HL-60 (cell line): ENCODE results near the gene GALNT9.

Experiments used
- DNase-seq, 2 experiments: peaks; one replicate each; pipeline ENCODE4 v3.0.0-alpha.2; 2010 to 2020; ENCODE audit warnings: low read depth in 1 of 2, low spot score in 1 of 2
- H3K27ac ChIP-seq: fragments of 250-450 bp; sonication (Bioruptor Pico); replicated peaks from 2 replicates; pipeline ENCODE4 v1.5.1; 2020; ENCODE audit warnings: mild to moderate bottlenecking, moderate library complexity
- H3K27me3 ChIP-seq: fragments of 250-450 bp; sonication (Bioruptor Pico); 2 replicates; pipeline ENCODE4 v1.5.1; 2021; ENCODE audit warnings: mild to moderate bottlenecking, moderate library complexity; ENCODE audit not compliant: insufficient read depth, poor library complexity, severe bottlenecking
- H3K4me3 ChIP-seq: replicated peaks from 2 replicates; pipeline ENCODE4 v1.5.1; 2011; ENCODE audit warnings: mild to moderate bottlenecking, control low read depth, low read length; ENCODE audit not compliant: insufficient read depth
- GABPA ChIP-seq: IDR thresholded peaks from 2 replicates; pipeline ENCODE4 v1.6.1; 2012; ENCODE audit warnings: low read depth
- POLR2AphosphoS5 ChIP-seq: IDR thresholded peaks from 2 replicates; pipeline ENCODE4 v1.6.1; 2012; ENCODE audit warnings: low read depth
- SPI1 ChIP-seq: IDR thresholded peaks from 2 replicates; pipeline ENCODE4 v1.6.1; 2012; ENCODE audit warnings: low read depth, mild to moderate bottlenecking, borderline replicate concordance
- TF ChIP-seq, protein P1 (sequence below): IDR thresholded peaks from one replicate; pipeline ENCODE4 v1.5.1; 2011; ENCODE audit warnings: low read length, control low read depth, inconsistent platforms; ENCODE audit not compliant: insufficient read depth
- TF ChIP-seq, protein P2 (sequence below): IDR thresholded peaks from 2 replicates; pipeline ENCODE4 v1.6.1; 2012; ENCODE audit warnings: low read depth; ENCODE audit not compliant: insufficient replicate concordance

GALNT9 gene

DNA sequence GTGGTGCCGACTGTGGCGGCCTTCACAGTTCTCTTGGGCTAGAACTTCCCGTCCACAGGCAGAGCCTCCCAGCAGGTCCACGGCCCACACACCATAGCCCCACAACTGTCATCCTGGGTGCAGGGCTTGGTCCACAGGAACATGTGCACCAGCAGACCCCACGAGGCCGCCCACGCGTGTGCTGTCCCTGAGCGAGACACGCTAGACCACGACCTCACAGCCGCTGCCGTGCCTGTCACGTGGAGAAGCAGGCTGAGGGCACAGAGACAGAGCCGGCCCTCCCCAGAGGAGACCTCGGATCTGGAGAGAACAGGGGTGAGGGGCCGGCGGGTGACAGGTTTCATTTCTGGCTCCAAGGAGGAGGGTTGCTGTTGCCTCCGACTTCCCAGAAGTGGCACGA is 8.9 kb upstream of the GALNT9 start:
- TF ChIP-seq GABPA (no peak), SPI1 (no peak), POLR2AphosphoS5 (no peak)
- TF ChIP-seq, protein P1, sequence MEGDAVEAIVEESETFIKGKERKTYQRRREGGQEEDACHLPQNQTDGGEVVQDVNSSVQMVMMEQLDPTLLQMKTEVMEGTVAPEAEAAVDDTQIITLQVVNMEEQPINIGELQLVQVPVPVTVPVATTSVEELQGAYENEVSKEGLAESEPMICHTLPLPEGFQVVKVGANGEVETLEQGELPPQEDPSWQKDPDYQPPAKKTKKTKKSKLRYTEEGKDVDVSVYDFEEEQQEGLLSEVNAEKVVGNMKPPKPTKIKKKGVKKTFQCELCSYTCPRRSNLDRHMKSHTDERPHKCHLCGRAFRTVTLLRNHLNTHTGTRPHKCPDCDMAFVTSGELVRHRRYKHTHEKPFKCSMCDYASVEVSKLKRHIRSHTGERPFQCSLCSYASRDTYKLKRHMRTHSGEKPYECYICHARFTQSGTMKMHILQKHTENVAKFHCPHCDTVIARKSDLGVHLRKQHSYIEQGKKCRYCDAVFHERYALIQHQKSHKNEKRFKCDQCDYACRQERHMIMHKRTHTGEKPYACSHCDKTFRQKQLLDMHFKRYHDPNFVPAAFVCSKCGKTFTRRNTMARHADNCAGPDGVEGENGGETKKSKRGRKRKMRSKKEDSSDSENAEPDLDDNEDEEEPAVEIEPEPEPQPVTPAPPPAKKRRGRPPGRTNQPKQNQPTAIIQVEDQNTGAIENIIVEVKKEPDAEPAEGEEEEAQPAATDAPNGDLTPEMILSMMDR: no peak
- TF ChIP-seq, protein P2, sequence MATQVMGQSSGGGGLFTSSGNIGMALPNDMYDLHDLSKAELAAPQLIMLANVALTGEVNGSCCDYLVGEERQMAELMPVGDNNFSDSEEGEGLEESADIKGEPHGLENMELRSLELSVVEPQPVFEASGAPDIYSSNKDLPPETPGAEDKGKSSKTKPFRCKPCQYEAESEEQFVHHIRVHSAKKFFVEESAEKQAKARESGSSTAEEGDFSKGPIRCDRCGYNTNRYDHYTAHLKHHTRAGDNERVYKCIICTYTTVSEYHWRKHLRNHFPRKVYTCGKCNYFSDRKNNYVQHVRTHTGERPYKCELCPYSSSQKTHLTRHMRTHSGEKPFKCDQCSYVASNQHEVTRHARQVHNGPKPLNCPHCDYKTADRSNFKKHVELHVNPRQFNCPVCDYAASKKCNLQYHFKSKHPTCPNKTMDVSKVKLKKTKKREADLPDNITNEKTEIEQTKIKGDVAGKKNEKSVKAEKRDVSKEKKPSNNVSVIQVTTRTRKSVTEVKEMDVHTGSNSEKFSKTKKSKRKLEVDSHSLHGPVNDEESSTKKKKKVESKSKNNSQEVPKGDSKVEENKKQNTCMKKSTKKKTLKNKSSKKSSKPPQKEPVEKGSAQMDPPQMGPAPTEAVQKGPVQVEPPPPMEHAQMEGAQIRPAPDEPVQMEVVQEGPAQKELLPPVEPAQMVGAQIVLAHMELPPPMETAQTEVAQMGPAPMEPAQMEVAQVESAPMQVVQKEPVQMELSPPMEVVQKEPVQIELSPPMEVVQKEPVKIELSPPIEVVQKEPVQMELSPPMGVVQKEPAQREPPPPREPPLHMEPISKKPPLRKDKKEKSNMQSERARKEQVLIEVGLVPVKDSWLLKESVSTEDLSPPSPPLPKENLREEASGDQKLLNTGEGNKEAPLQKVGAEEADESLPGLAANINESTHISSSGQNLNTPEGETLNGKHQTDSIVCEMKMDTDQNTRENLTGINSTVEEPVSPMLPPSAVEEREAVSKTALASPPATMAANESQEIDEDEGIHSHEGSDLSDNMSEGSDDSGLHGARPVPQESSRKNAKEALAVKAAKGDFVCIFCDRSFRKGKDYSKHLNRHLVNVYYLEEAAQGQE: no peak
- peaks cover 2% of the 10 kb centered on the region for H3K27me3 ChIP-seq
- H3K4me3 ChIP-seq: no peak overlapping the region
- DNase-seq: no peak
- no peak overlapping the region for H3K27ac ChIP-seq

DNA sequence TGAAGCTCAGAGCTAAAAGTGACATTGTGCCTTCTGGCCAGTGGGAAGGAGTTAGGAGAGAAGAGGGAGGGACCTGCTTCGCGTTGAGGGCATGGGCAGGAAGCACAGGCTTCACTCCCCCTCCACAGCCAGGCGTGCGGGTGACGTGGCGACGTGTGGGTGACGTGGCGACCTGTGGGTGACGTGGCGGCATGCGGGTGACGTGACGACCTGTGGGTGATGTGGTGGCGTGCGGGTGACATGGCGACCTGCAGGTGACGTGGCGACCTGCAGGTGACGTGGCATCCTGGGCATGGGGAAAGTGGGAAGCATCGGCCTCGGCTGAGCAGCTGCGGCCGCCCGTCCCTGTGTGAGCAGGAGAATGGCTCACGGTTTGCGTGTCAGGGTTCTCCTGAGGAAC is 8.2 kb upstream of the GALNT9 start:
- TF ChIP-seq, protein P1: no peak
- TF ChIP-seq SPI1 (no peak), GABPA (no peak), POLR2AphosphoS5 (no peak)
- TF ChIP-seq, protein P2: no peak
- no peak overlapping the region for H3K4me3 ChIP-seq
- peaks cover 2% of the 10 kb centered on the region for H3K27me3 ChIP-seq
- no peak for DNase-seq
- no peak overlapping the region for H3K27ac ChIP-seq

DNA sequence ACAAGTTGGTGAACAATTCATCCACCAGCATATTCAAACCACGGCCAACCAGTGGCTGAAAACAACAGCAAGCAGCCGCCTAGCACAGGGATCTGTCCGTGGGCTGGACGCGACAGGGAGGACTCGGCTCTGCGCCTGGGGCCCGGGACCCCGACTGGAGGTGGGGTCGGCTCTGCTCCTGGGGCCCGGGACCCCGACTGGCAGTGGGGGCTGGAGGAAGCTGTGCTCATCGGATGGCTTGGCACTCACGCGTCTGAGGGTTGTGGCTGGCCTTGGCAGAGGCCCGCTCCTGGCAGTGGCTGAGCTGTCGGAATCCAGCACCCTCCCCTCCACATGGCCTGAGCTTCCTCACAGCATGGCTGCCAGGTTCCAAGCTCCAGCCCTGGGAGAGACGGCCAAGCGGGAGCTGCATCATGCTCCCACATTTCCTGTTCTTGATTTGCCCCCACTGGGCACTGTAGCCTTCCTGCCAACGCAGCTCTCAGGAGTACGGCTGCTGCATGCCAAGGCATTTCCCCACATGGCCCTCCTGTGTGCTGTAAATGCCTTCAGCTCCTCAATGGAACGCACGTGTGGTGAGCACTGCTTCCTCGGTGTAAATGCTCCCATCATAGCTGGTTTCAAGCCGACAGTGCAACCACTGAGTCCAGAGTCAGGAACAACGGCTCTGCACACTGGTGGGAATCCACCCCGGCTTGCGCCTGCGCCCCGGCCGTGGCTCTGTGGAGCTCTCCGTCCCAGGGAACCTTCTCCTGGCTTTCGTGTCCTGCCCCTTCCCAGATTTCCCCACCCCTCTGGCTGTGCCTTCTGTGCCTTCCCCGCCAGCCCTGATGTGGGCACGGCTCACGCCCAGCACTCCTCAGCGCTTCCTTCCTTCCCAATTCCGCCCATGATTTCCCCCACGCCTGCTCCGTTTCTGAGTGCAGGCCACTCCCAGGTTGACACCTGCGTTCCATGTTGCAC is 7.3 kb upstream of the GALNT9 start:
- H3K27me3 ChIP-seq: peaks cover 2% of the 10 kb centered on the region
- no peak for DNase-seq

More for the DNA sequence above, 7.3 kb upstream of the GALNT9 start:
- no peak overlapping the region for H3K4me3 ChIP-seq
- TF ChIP-seq, protein P1: no peak
- no peak for TF ChIP-seq GABPA
- TF ChIP-seq, protein P2: no peak
- TF ChIP-seq SPI1: no peak
- TF ChIP-seq POLR2AphosphoS5: no peak
- H3K27ac ChIP-seq: no peak overlapping the region
